ENCODE results near the gene FKRP. TPM values are rescaled to one million over a fixed set of nuclear protein-coding genes. Genes with fewer than 3 reads are reported as not detected.
A peak's percentile ranks its signal among the peaks of the same experiment; 100 is the strongest.

The FKRP gene
- total and polyA plus RNA-seq, 2 of the 13 experiments (the other 11 are each of a cell fraction or from before 2014, with no cell fraction given), result 7.3 to 9.8 TPM

DNA sequence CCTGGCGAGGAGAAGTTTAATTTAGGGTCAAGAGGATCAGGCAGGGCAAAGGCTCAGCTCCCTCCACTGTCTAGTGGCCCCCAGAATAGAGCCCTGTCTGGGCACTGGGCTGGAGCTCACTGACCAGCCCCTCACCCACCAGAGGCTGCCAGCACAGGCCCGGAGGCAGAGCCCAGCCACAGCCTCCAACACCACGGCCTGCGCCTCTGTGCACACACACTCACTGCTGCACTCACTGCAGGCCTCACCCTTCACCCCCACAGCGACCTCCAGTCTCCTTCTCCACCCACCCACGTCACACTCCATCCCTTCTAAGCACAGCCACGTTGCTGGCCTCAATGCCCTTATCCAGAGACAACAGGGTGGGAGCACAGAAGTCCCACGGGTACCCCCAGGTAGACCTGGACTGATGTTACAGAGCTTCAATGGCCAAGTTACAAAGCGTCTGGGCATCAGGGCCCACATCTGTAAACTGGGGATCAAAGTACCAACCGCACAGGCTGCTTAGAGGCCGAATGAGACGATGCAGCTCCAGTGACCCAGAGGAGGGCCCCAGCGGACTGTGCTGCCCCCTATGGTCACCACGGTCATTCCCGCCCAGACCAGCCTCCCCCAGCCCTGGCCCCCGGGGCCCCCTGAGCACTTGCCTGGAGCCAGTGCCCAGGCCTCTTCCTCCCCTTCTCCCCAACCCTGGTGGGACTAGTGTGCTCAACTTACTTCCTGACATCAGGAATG, 24.4 kb upstream of the FKRP start (continued):
- TF ChIP-seq, protein P1, sequence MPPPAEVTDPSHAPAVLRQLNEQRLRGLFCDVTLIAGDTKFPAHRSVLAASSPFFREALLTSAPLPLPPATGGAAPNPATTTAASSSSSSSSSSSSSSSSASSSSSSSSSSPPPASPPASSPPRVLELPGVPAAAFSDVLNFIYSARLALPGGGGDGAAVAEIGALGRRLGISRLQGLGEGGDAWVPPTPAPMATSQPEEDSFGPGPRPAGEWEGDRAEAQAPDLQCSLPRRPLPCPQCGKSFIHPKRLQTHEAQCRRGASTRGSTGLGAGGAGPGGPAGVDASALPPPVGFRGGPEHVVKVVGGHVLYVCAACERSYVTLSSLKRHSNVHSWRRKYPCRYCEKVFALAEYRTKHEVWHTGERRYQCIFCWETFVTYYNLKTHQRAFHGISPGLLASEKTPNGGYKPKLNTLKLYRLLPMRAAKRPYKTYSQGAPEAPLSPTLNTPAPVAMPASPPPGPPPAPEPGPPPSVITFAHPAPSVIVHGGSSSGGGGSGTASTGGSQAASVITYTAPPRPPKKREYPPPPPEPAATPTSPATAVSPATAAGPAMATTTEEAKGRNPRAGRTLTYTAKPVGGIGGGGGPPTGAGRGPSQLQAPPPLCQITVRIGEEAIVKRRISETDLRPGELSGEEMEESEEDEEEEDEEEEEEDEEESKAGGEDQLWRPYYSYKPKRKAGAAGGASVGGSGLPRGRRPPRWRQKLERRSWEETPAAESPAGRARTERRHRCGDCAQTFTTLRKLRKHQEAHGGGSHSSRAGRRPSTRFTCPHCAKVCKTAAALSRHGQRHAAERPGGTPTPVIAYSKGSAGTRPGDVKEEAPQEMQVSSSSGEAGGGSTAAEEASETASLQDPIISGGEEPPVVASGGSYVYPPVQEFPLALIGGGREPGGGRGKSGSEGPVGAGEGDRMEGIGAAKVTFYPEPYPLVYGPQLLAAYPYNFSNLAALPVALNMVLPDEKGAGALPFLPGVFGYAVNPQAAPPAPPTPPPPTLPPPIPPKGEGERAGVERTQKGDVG (CRISPR knock-in tag; IDR thresholded peaks at IDR 0.05; ENCODE audit: borderline replicate concordance), result peak; percentile 95; the same call in 1 of the 2 replicates
- TF ChIP-seq ZNF317 (CRISPR knock-in tag; IDR thresholded peaks at IDR 0.05) (no peak), ZNF292 (CRISPR knock-in tag; IDR thresholded peaks at IDR 0.05; ENCODE audit: borderline replicate concordance, low read depth) (no peak), ATF7-NPFF (CRISPR knock-in tag; IDR thresholded peaks at IDR 0.05; ENCODE audit: low read depth) (no peak), ZMYM4 (CRISPR knock-in tag; IDR thresholded peaks at IDR 0.05) (no peak), MTA3 (CRISPR knock-in tag; IDR thresholded peaks at IDR 0.05) (no peak), NFKB2 (CRISPR knock-in tag; IDR thresholded peaks at IDR 0.05; ENCODE audit: borderline replicate concordance) (peak; percentile 49; the same call in 1 of the 2 replicates), RNF2 (conservative IDR thresholded peaks at IDR 0.05; ENCODE audit: low read depth) (no peak), ZNF451 (CRISPR knock-in tag; IDR thresholded peaks at IDR 0.05) (no peak), ZNF138 (CRISPR knock-in tag; IDR thresholded peaks at IDR 0.05; ENCODE audit: low read depth) (no peak), TEAD2 (CRISPR knock-in tag; IDR thresholded peaks at IDR 0.05) (no peak), ZNF850 (CRISPR knock-in tag; conservative IDR thresholded peaks at IDR 0.05) (no peak), TBX2 (CRISPR knock-in tag; IDR thresholded peaks at IDR 0.05; ENCODE audit: borderline replicate concordance) (no peak)
- TF ChIP-seq, protein P2, sequence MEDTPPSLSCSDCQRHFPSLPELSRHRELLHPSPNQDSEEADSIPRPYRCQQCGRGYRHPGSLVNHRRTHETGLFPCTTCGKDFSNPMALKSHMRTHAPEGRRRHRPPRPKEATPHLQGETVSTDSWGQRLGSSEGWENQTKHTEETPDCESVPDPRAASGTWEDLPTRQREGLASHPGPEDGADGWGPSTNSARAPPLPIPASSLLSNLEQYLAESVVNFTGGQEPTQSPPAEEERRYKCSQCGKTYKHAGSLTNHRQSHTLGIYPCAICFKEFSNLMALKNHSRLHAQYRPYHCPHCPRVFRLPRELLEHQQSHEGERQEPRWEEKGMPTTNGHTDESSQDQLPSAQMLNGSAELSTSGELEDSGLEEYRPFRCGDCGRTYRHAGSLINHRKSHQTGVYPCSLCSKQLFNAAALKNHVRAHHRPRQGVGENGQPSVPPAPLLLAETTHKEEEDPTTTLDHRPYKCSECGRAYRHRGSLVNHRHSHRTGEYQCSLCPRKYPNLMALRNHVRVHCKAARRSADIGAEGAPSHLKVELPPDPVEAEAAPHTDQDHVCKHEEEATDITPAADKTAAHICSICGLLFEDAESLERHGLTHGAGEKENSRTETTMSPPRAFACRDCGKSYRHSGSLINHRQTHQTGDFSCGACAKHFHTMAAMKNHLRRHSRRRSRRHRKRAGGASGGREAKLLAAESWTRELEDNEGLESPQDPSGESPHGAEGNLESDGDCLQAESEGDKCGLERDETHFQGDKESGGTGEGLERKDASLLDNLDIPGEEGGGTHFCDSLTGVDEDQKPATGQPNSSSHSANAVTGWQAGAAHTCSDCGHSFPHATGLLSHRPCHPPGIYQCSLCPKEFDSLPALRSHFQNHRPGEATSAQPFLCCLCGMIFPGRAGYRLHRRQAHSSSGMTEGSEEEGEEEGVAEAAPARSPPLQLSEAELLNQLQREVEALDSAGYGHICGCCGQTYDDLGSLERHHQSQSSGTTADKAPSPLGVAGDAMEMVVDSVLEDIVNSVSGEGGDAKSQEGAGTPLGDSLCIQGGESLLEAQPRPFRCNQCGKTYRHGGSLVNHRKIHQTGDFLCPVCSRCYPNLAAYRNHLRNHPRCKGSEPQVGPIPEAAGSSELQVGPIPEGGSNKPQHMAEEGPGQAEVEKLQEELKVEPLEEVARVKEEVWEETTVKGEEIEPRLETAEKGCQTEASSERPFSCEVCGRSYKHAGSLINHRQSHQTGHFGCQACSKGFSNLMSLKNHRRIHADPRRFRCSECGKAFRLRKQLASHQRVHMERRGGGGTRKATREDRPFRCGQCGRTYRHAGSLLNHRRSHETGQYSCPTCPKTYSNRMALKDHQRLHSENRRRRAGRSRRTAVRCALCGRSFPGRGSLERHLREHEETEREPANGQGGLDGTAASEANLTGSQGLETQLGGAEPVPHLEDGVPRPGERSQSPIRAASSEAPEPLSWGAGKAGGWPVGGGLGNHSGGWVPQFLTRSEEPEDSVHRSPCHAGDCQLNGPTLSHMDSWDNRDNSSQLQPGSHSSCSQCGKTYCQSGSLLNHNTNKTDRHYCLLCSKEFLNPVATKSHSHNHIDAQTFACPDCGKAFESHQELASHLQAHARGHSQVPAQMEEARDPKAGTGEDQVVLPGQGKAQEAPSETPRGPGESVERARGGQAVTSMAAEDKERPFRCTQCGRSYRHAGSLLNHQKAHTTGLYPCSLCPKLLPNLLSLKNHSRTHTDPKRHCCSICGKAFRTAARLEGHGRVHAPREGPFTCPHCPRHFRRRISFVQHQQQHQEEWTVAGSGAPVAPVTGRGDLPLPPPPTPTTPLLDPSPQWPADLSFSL (CRISPR knock-in tag; IDR thresholded peaks at IDR 0.05), result no peak
- TF ChIP-seq, protein P3, sequence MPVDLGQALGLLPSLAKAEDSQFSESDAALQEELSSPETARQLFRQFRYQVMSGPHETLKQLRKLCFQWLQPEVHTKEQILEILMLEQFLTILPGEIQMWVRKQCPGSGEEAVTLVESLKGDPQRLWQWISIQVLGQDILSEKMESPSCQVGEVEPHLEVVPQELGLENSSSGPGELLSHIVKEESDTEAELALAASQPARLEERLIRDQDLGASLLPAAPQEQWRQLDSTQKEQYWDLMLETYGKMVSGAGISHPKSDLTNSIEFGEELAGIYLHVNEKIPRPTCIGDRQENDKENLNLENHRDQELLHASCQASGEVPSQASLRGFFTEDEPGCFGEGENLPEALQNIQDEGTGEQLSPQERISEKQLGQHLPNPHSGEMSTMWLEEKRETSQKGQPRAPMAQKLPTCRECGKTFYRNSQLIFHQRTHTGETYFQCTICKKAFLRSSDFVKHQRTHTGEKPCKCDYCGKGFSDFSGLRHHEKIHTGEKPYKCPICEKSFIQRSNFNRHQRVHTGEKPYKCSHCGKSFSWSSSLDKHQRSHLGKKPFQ (CRISPR knock-in tag; IDR thresholded peaks at IDR 0.05; ENCODE audit: insufficient replicate concordance), result no peak
- TF ChIP-seq, protein P4, sequence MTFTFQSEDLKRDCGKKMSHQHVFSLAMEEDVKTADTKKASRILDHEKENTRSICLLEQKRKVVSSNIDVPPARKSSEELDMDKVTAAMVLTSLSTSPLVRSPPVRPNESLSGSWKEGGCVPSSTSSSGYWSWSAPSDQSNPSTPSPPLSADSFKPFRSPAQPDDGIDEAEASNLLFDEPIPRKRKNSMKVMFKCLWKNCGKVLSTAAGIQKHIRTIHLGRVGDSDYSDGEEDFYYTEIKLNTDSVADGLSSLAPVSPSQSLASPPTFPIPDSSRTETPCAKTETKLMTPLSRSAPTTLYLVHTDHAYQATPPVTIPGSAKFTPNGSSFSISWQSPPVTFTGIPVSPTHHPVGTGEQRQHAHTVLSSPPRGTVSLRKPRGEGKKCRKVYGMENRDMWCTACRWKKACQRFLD (CRISPR knock-in tag; IDR thresholded peaks at IDR 0.05; ENCODE audit: borderline replicate concordance), result no peak
